K562 (cell line): ENCODE results near the gene CTSK. TPM values are rescaled to one million over a fixed set of nuclear protein-coding genes. Genes with fewer than 3 reads are reported as not detected.

ENCODE experiments used
- ATAC-seq: fragments of 200-7000 bp; cut with Tn5 transposase; 3 replicates; pipeline ENCODE4 v1.9.1; 2020; ENCODE audit warnings: moderate library complexity
- BruUV-seq: library from RNA; stranded (reverse); fragments of 400-500 nt; replicated peaks from 2 replicates; lab custom pipeline; 2021; lab: Mats Ljungman, UMichigan
- CTCF ChIA-PET: fragments of 300-600 bp; formaldehyde crosslinking; extraction: SDS; loops from one replicate; lab custom pipeline; 2021; ENCODE audit warnings: low intra/inter-chr PET ratio; lab: Yijun Ruan, JAX
- POLR2A ChIA-PET: fragments of 300-600, 350-650 bp; sonication (Branson Sonifier 250); formaldehyde crosslinking; extraction: SDS; loops from one replicate; lab custom pipeline; 2021; ENCODE audit warnings: antibody characterized with exemption, inconsistent platforms; lab: Yijun Ruan, JAX
- DNase-seq, 4 experiments: peaks; one replicate each; pipeline versions ENCODE4 v3.0.0 to v3.0.0-alpha.2; 2011 to 2018; ENCODE audit warnings: low spot score in 3 of 4, mixed read lengths in 3 of 4; ENCODE audit errors: extremely low read depth in 1 of 4
- FAIRE-seq: peaks from 2 replicates; lab custom pipeline; 2011; peaks lifted over from hg19 to GRCh38; lab: Jason Lieb, UNC
- H2AFZ ChIP-seq: 2 replicates; pipeline ENCODE4 v1.6.0; 2011; ENCODE audit warnings: low read depth, low read length, control low read depth, inconsistent platforms
- H3K27ac ChIP-seq: fragments of 200-600 bp; 3 replicates; pipeline ENCODE4 v1.8.0; 2011; ENCODE audit warnings: low read depth, mild to moderate bottlenecking, control low read depth, inconsistent platforms, low read length, moderate library complexity, mixed read lengths; ENCODE audit errors: extremely low read depth
- H3K27me3 ChIP-seq, 2 experiments: fragments of 300-600 bp in 1 of 2; 2 replicates in 1 of 2; 3 replicates in 1 of 2; pipeline versions ENCODE4 v1.6.0 to v1.8.0; 2011; ENCODE audit warnings: inconsistent platforms in 2 of 2, low read length in 2 of 2, mild to moderate bottlenecking in 1 of 2, mixed read lengths in 1 of 2, moderate library complexity in 1 of 2; ENCODE audit not compliant: control insufficient read depth in 2 of 2, insufficient read depth in 2 of 2
- H3K36me3 ChIP-seq: fragments of 300-600 bp; 3 replicates; pipeline ENCODE4 v1.8.0; 2011; ENCODE audit warnings: mild to moderate bottlenecking, low read length, inconsistent platforms; ENCODE audit not compliant: control insufficient read depth, insufficient read depth
- H3K4me1 ChIP-seq, 2 experiments: fragments of 200-600 bp in 1 of 2; replicated peaks in 1 of 2; 2 replicates in 1 of 2; 3 replicates in 1 of 2; pipeline versions ENCODE4 v1.5.1 to v1.8.0; 2011; ENCODE audit warnings: inconsistent platforms in 2 of 2, low read length in 2 of 2, mild to moderate bottlenecking in 1 of 2, mixed read lengths in 1 of 2, moderate library complexity in 1 of 2; ENCODE audit not compliant: control insufficient read depth in 2 of 2, insufficient read depth in 2 of 2
- H3K4me2 ChIP-seq: 2 replicates; pipeline ENCODE4 v1.6.1; 2011; ENCODE audit warnings: low read length, control low read depth, inconsistent platforms, mixed read lengths; ENCODE audit not compliant: insufficient read depth
- H3K4me3 ChIP-seq: fragments of 200-600 bp; sonication (generic), shearing (Covaris generic); 2 replicates; pipeline ENCODE4 v1.5.1; 2016; ENCODE audit warnings: control low read depth, inconsistent platforms
- H3K79me2 ChIP-seq: fragments of 200-600 bp; 3 replicates; pipeline ENCODE4 v1.8.0; 2011; ENCODE audit warnings: low read length, inconsistent platforms; ENCODE audit not compliant: control insufficient read depth, insufficient read depth
- H3K9ac ChIP-seq, 2 experiments: 2 replicates each; pipeline versions ENCODE4 v1.6.0 to v1.6.1; 2011; ENCODE audit warnings: low read depth in 2 of 2, low read length in 2 of 2, control low read depth in 1 of 2, inconsistent platforms in 1 of 2, mild to moderate bottlenecking in 1 of 2, mixed read lengths in 1 of 2; ENCODE audit not compliant: insufficient read depth in 1 of 2
- H3K9me1 ChIP-seq: one replicate; pipeline ENCODE4 v1.6.0; 2011; ENCODE audit warnings: inconsistent platforms, mild to moderate bottlenecking, low read length, moderate library complexity; ENCODE audit not compliant: control insufficient read depth, insufficient read depth
- H3K9me3 ChIP-seq: replicated peaks from 2 replicates; pipeline ENCODE4 v1.5.1; 2011; ENCODE audit warnings: low read depth, low read length, inconsistent platforms; ENCODE audit not compliant: control insufficient read depth, insufficient read depth
- H4K20me1 ChIP-seq: replicated peaks from 2 replicates; pipeline ENCODE4 v1.6.1; 2011; ENCODE audit warnings: low read length, inconsistent platforms, mixed read lengths; ENCODE audit not compliant: control insufficient read depth, insufficient read depth
- ETS2 ChIP-seq: IDR thresholded peaks from 2 replicates; pipeline ENCODE4 v1.6.1; 2016; ENCODE audit warnings: borderline replicate concordance, missing genetic modification characterization, mild to moderate bottlenecking, moderate library complexity, missing compliant biosample characterization; ENCODE audit not compliant: poor library complexity, severe bottlenecking
- FOXP1 ChIP-seq: sonication (generic); formaldehyde crosslinking; IDR thresholded peaks from 2 replicates; pipeline ENCODE4 v1.8.0; 2022; ENCODE audit warnings: mild to moderate bottlenecking, missing genetic modification reagents
- HIVEP1 ChIP-seq: fragments of 250-450 bp; sonication (Bioruptor Pico); IDR thresholded peaks from 2 replicates; pipeline ENCODE4 v1.4.0; 2020; ENCODE audit warnings: mild to moderate bottlenecking
- MAFK ChIP-seq: IDR thresholded peaks from 2 replicates; pipeline ENCODE4 v1.6.1; 2011; ENCODE audit warnings: low read length, improper control_type of control experiment
- ZNF316 ChIP-seq: fragments of 450-650 bp; IDR thresholded peaks from 2 replicates; pipeline ENCODE4 v1.6.1; 2016
- WGBS: fragments of 100-300 bp; shearing (Covaris generic); methylation state at CpG from one replicate; pipeline ENCODE4 v1.1.6; 2016; ENCODE audit warnings: low coverage, mixed read lengths; ENCODE audit not compliant: insufficient coverage; ENCODE audit errors: missing lambda C conversion rate; 5-methylcytosine and 5-hydroxymethylcytosine counted together
- in situ Hi-C: fragments of 300-500 bp; cut with MboI; formaldehyde crosslinking; loops from 4 replicates; pipeline ENCODE4 v1.15.0; 2018; ENCODE audit warnings: inconsistent platforms, mixed read lengths
- intact Hi-C: fragments of 100-400 bp; cut with micrococcal nuclease; formaldehyde crosslinking; loops from 2 replicates; pipeline ENCODE4 v1.14.2; 2022
- polyA plus RNA-seq, 8 experiments: library from polyadenylated mRNA; depleted of rRNA in 4 of 8; stranded (reverse) in 5 of 8; unstranded in 3 of 8; fragments of >200 nt; fragmentation: Nextera tagmentation in 2 of 8; fragmentation: Illumina TruSeq in 1 of 8; extraction: Ambion mirVana in 2 of 8; extraction: Trizol in 1 of 8; gene quantifications; 2 replicates each; pipeline versions ENCODE4 v1.2.1 to v1.2.3, GENCODE V29; 2011 to 2014; ENCODE audit warnings: inconsistent platforms in 1 of 8, missing spikeins in 1 of 8
- total RNA-seq, 7 experiments: library from RNA; depleted of rRNA in 6 of 7; stranded (reverse); fragments of >200 nt in 6 of 7; fragmentation: Illumina TruSeq in 2 of 7; extraction: Trizol in 2 of 7; gene quantifications; 2 replicates each; pipeline versions ENCODE4 v1.2.1 to v1.2.3, GENCODE V29; 2011 to 2021; ENCODE audit warnings: low replicate concordance in 1 of 7
- TF ChIP-seq, protein P1 (sequence below), 2 experiments: fragments of 450-650 bp in 1 of 2; sonication (generic) in 1 of 2; formaldehyde crosslinking in 1 of 2; IDR thresholded peaks in 1 of 2; conservative IDR thresholded peaks in 1 of 2; 2 replicates each; pipeline versions ENCODE4 v1.6.1 to v1.8.1; 2016 to 2023; ENCODE audit warnings: mild to moderate bottlenecking in 2 of 2, moderate library complexity in 2 of 2, inconsistent platforms in 1 of 2, missing genetic modification reagents in 1 of 2

Gene CTSK
- total and polyA plus RNA-seq, 9 of the 15 experiments (the other 6 are each of a cell fraction or from before 2014, with no cell fraction given), result 0.84 to 2.5 (median 1.3) TPM

DNA sequence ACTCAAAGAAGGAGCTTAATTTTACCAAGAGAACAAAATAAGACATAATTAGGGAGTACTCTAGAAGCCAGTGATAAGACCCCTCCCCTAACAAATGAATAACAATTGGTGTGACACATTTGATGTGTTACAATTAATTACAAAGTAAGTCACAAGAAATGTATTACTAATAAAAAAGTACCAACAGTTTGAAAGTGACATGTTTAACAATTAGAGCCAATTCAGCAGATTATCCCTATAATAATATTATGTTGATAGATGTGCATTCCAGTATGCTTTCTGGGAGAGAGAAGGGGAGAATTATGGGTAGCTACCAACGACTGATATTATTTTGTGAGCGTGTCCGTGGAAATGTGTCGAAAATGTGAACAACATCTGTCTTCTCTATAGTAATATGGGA, 19.1 kb downstream of the CTSK start:
- no peak overlapping the region for H3K27ac ChIP-seq
- DNase-seq (no peak), ATAC-seq (no peak), FAIRE-seq (no peak)
- POLR2A ChIA-PET, result interaction anchor here (1.0 to 1.8 kb wide), 2 partner anchors 20 to 37 kb away, joined by 5 read pairs; no protein-coding TSS in a partner anchor
- no peaks in the 10 kb centered on the region for H4K20me1 ChIP-seq
- no TSS peak for BruUV-seq
- 79% methylated on average over 4 of the region's 4 CpGs for WGBS
- H3K9me1 ChIP-seq, result no peaks in the 10 kb centered on the region
- intact Hi-C loops, result no loop called here
- 0 out of 2 replicates have a peak, but pooled peaks have one; percentile 5 for TF ChIP-seq MAFK
- TF ChIP-seq ETS2, result no peak
- TF ChIP-seq ZNF316, result peak; percentile 53
- no peak for TF ChIP-seq HIVEP1 (CRISPR knock-in tag)
- no peak for TF ChIP-seq FOXP1 (CRISPR knock-in tag)
- TF ChIP-seq, protein P1, sequence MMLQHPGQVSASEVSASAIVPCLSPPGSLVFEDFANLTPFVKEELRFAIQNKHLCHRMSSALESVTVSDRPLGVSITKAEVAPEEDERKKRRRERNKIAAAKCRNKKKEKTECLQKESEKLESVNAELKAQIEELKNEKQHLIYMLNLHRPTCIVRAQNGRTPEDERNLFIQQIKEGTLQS (IDR thresholded peaks at IDR 0.05), result no peak
- TF ChIP-seq, protein P1 (CRISPR knock-in tag; conservative IDR thresholded peaks at IDR 0.05), result no peak
- H3K79me2 ChIP-seq, result no peaks in the 10 kb centered on the region
- no peak overlapping the region for H3K4me3 ChIP-seq
- H3K36me3 ChIP-seq, result no peaks in the 10 kb centered on the region
- H3K4me1 ChIP-seq, result peaks cover 0 to 3% of the 10 kb centered on the region in 2 experiments; a peak in 1 of 5 replicates
- H3K4me2 ChIP-seq, result no peak overlapping the region
- no peaks in the 10 kb centered on the region for H3K27me3 ChIP-seq
- H3K9me3 ChIP-seq, result no peaks in the 10 kb centered on the region
- H2AFZ ChIP-seq, result peak overlapping the region; percentile 29; the same call in 1 of the 2 replicates
- in situ Hi-C loops, result no loop called here
- CTCF ChIA-PET, result no interaction called here
- H3K9ac ChIP-seq, result no peak overlapping the region
